Endothelial cell of umbilical vein (primary cell): ENCODE results near the gene RAB11B. TPM values are rescaled to one million over a fixed set of nuclear protein-coding genes. Genes with fewer than 3 reads are reported as not detected.

Source experiments
- BruUV-seq: library from RNA; stranded (reverse); fragments of 400-500 nt; replicated peaks from 2 replicates; lab custom pipeline; 2021; lab: Mats Ljungman, UMichigan
- CTCF ChIA-PET: fragments of 300-600, 350-600 bp; sonication (Branson Sonifier 250); formaldehyde crosslinking; loops from one replicate; lab custom pipeline; 2021; ENCODE audit warnings: antibody characterized with exemption, inconsistent platforms; lab: Charles Lee
- POLR2A ChIA-PET: fragments of 300-600, 350-600 bp; sonication (Branson Sonifier 250); formaldehyde crosslinking; loops from one replicate; lab custom pipeline; 2021; ENCODE audit warnings: antibody characterized with exemption, inconsistent platforms; lab: Charles Lee
- DNase-seq: peaks from one replicate; pipeline ENCODE4 v3.0.0-alpha.2; 2011; ENCODE audit warnings: low read depth, low spot score
- FAIRE-seq: peaks from 2 replicates; lab custom pipeline; 2011; peaks lifted over from hg19 to GRCh38; lab: Jason Lieb, UNC
- H2AFZ ChIP-seq: 2 replicates; pipeline ENCODE4 v1.6.0; 2012; ENCODE audit warnings: low read depth, low read length, control low read depth, inconsistent platforms
- H3K27ac ChIP-seq: 2 replicates; pipeline ENCODE4 v1.5.1; 2011; ENCODE audit warnings: low read depth, mild to moderate bottlenecking, control low read depth, low read length, moderate library complexity; ENCODE audit not compliant: insufficient read depth
- H3K27me3 ChIP-seq, 2 experiments: 2 replicates each; pipeline versions ENCODE4 v1.6.0 to v1.6.1; 2011; ENCODE audit warnings: low read length in 2 of 2, mixed read lengths in 1 of 2; ENCODE audit not compliant: control insufficient read depth in 2 of 2, insufficient read depth in 2 of 2
- H3K36me3 ChIP-seq, 2 experiments: 2 replicates in 1 of 2; 3 replicates in 1 of 2; pipeline ENCODE4 v1.5.1; 2011; ENCODE audit warnings: low read length in 2 of 2, mild to moderate bottlenecking in 1 of 2, moderate library complexity in 1 of 2; ENCODE audit not compliant: control insufficient read depth in 2 of 2, insufficient read depth in 2 of 2; ENCODE audit errors: extremely low read depth in 1 of 2
- H3K4me1 ChIP-seq: 3 replicates; pipeline ENCODE4 v1.5.1; 2011; ENCODE audit warnings: mild to moderate bottlenecking, low read length; ENCODE audit not compliant: control insufficient read depth, insufficient read depth; ENCODE audit errors: extremely low read depth
- H3K4me2 ChIP-seq: 2 replicates; pipeline ENCODE4 v1.6.1; 2011; ENCODE audit warnings: low read length, control low read depth, mixed read lengths; ENCODE audit not compliant: insufficient read depth
- H3K4me3 ChIP-seq, 3 experiments: fragments of 200-600 bp in 1 of 3; sonication (generic), shearing (Covaris generic) in 1 of 3; replicated peaks in 1 of 3; 2 replicates each; pipeline ENCODE4 v1.5.1; 2011 to 2016; ENCODE audit warnings: control low read depth in 3 of 3, low read length in 3 of 3, mild to moderate bottlenecking in 2 of 3, inconsistent platforms in 1 of 3, low read depth in 1 of 3, moderate library complexity in 1 of 3; ENCODE audit not compliant: insufficient read depth in 1 of 3
- H3K79me2 ChIP-seq: 2 replicates; pipeline ENCODE4 v1.6.0; 2012; ENCODE audit warnings: low read length, inconsistent platforms; ENCODE audit not compliant: control insufficient read depth, insufficient read depth
- H3K9ac ChIP-seq: replicated peaks from 2 replicates; pipeline ENCODE3; 2011; ENCODE audit warnings: low read length, control low read depth; ENCODE audit not compliant: insufficient read depth; ENCODE audit errors: extremely low read depth
- H3K9me1 ChIP-seq: replicated peaks from 3 replicates; pipeline ENCODE4 v1.6.0; 2011; ENCODE audit warnings: mild to moderate bottlenecking, low read length; ENCODE audit not compliant: control insufficient read depth, insufficient read depth; ENCODE audit errors: extremely low read depth
- H3K9me3 ChIP-seq: replicated peaks from 2 replicates; pipeline ENCODE4 v1.5.1; 2012; ENCODE audit warnings: low read length, inconsistent platforms; ENCODE audit not compliant: control insufficient read depth, insufficient read depth
- H4K20me1 ChIP-seq: replicated peaks from 2 replicates; pipeline ENCODE3; 2011; ENCODE audit warnings: mild to moderate bottlenecking, low read length; ENCODE audit not compliant: control insufficient read depth, insufficient read depth; ENCODE audit errors: extremely low read depth
- CTCF ChIP-seq, 2 donors: IDR thresholded peaks; 1 replicate in 1 of 2; 2 replicates in 1 of 2; pipeline ENCODE4 v1.5.1; 2011; ENCODE audit warnings: low read length in 2 of 2, mild to moderate bottlenecking in 2 of 2, moderate library complexity in 2 of 2, control low read depth in 1 of 2, inconsistent platforms in 1 of 2, low read depth in 1 of 2; ENCODE audit not compliant: insufficient read depth in 1 of 2; ENCODE audit errors: extremely low read depth in 1 of 2
- EZH2 ChIP-seq: IDR thresholded peaks from 2 replicates; pipeline ENCODE4 v1.6.1; 2012; ENCODE audit warnings: borderline replicate concordance, low read depth, mild to moderate bottlenecking, moderate library complexity, low read length, inconsistent platforms; ENCODE audit not compliant: severe bottlenecking
- FOS ChIP-seq: IDR thresholded peaks from 2 replicates; pipeline ENCODE4 v1.6.1; 2011; ENCODE audit warnings: mild to moderate bottlenecking, low read length, moderate library complexity, borderline replicate concordance; ENCODE audit not compliant: insufficient read depth
- GATA2 ChIP-seq: IDR thresholded peaks from 2 replicates; pipeline ENCODE4 v1.7.0; 2011; ENCODE audit warnings: low read depth, mild to moderate bottlenecking, moderate library complexity, mixed read lengths, low read length; ENCODE audit not compliant: insufficient read length, insufficient read depth
- JUN ChIP-seq: IDR thresholded peaks from 2 replicates; pipeline ENCODE4 v1.6.1; 2011; ENCODE audit warnings: borderline replicate concordance, low read depth; ENCODE audit not compliant: insufficient read length, insufficient read depth
- MAX ChIP-seq: IDR thresholded peaks from 2 replicates; pipeline ENCODE4 v1.6.1; 2011; ENCODE audit not compliant: insufficient read depth, insufficient read length
- MYC ChIP-seq: IDR thresholded peaks from one replicate; pipeline ENCODE4 v1.6.1; 2011; ENCODE audit warnings: mild to moderate bottlenecking, low read depth, low read length
- POLR2A ChIP-seq: IDR thresholded peaks from 2 replicates; pipeline ENCODE4 v1.6.1; 2012; ENCODE audit warnings: low read depth, mild to moderate bottlenecking, control low read depth, low read length
- POLR2AphosphoS5 ChIP-seq: IDR thresholded peaks from 2 replicates; pipeline ENCODE4 v1.6.1; 2012; ENCODE audit warnings: low read depth, mild to moderate bottlenecking, control low read depth, low read length, moderate library complexity; ENCODE audit not compliant: insufficient read depth
- dilution Hi-C: fragments of 300-500 bp; cut with MboI; formaldehyde crosslinking; loops from one replicate; pipeline ENCODE4 v1.15.0; 2019; ENCODE audit warnings: low sequenced_read_pairs; ENCODE audit not compliant: extremely low pct_ligation_motif_present
- intact Hi-C: fragments of 100-400 bp; cut with micrococcal nuclease; formaldehyde crosslinking; loops from one replicate; pipeline ENCODE4 v1.10.0; 2022
- polyA plus RNA-seq, 4 experiments: library from polyadenylated mRNA; depleted of rRNA in 3 of 4; stranded (reverse) in 3 of 4; unstranded in 1 of 4; fragments of >200 nt; gene quantifications; 2 replicates each; pipeline versions ENCODE4 v1.2.1 to v1.2.3, GENCODE V29; 2011 to 2012; ENCODE audit warnings: missing spikeins in 1 of 4
- total RNA-seq: library from RNA; stranded (reverse); gene quantifications from 2 replicates; pipeline ENCODE4 v1.2.3, GENCODE V29; 2021

Gene RAB11B
- total and polyA plus RNA-seq, 2 donors (not counting 3 experiments of a cell fraction or from before 2014, with no cell fraction given): 74.1 to 99.8 TPM

GRCh38 chr19:8421484-8422461 is 31.6 kb downstream of the RAB11B start:
- H3K27me3 ChIP-seq: no peaks in the 10 kb centered on the region
- H2AFZ ChIP-seq: no peak overlapping the region
- peaks cover 13% of the 10 kb centered on the region for H3K4me1 ChIP-seq
- H3K9me1 ChIP-seq: no peaks in the 10 kb centered on the region
- H3K36me3 ChIP-seq: peaks cover 0 to 14% of the 10 kb centered on the region in 2 experiments
- no peak overlapping the region for H3K9ac ChIP-seq
- no peaks in the 10 kb centered on the region for H3K79me2 ChIP-seq
- H3K4me3 ChIP-seq: no peak overlapping the region
- POLR2A ChIA-PET: interaction anchor here (0.6 kb wide), 1 partner anchor 13 kb away, joined by 3 read pairs; no protein-coding TSS in a partner anchor
- intact Hi-C loops (no loop called here), dilution Hi-C loops (no loop called here)
- no peaks in the 10 kb centered on the region for H3K9me3 ChIP-seq
- no TSS peak for BruUV-seq
- TF ChIP-seq CTCF (IDR thresholded peaks at IDR 0.05; ENCODE audit: extremely low read depth in 1 of 2, insufficient read depth in 1 of 2, low read depth in 1 of 2, low read length in 2 of 2) (no peak), JUN (no peak), MYC (no peak), MAX (no peak), GATA2 (no peak), POLR2A (no peak), EZH2 (no peak), POLR2AphosphoS5 (no peak), FOS (no peak)
- H4K20me1 ChIP-seq: no peaks in the 10 kb centered on the region
- FAIRE-seq (no peak), DNase-seq (no peak)
- H3K4me2 ChIP-seq: no peak overlapping the region
- H3K27ac ChIP-seq: no peak overlapping the region
- CTCF ChIA-PET: interaction anchor here (0.7 to 2.9 kb wide), 2 partner anchors 9 to 84 kb away, joined by 3 to 48 read pairs; partner anchors contain the start of gene MARCHF2
